GM23338 (cell line): ENCODE data around the gene FBXL17. TPM values are rescaled to one million over a fixed set of nuclear protein-coding genes. Genes with fewer than 3 reads are reported as not detected.

Source experiments
- ATAC-seq: fragments of 200-7000 bp; cut with Tn5 transposase; 3 replicates; pipeline ENCODE4 v1.9.1; 2020
- DNase-seq: peaks from one replicate; pipeline ENCODE4 v3.0.0-alpha.2; 2015; ENCODE audit warnings: low spot score
- H2AFZ ChIP-seq: fragments of 200-600 bp; sonication (generic); 2 replicates; pipeline ENCODE4 v1.8.0; 2016; ENCODE audit warnings: antibody characterized with exemption, mild to moderate bottlenecking, moderate library complexity
- H3F3A ChIP-seq: fragments of 200-600 bp; sonication (generic); replicated peaks from 2 replicates; pipeline ENCODE4 v1.8.0; 2017; ENCODE audit warnings: antibody characterized with exemption, mixed run types, low read depth
- H3K27ac ChIP-seq: fragments of 200-600 bp; sonication (generic); 2 replicates; pipeline ENCODE4 v1.6.1; 2016; ENCODE audit warnings: low read depth
- H3K27me3 ChIP-seq: fragments of 200-600 bp; sonication (generic); 2 replicates; pipeline ENCODE4 v1.8.0; 2016; ENCODE audit warnings: mild to moderate bottlenecking, mixed run types, moderate library complexity; ENCODE audit not compliant: insufficient read depth
- H3K36me3 ChIP-seq: fragments of 200-600 bp; sonication (generic); 2 replicates; pipeline ENCODE4 v1.8.0; 2016; ENCODE audit warnings: mild to moderate bottlenecking; ENCODE audit not compliant: insufficient read depth
- H3K4me1 ChIP-seq: fragments of 200-600 bp; sonication (generic); 2 replicates; pipeline ENCODE4 v1.8.0; 2016; ENCODE audit warnings: mild to moderate bottlenecking, moderate library complexity; ENCODE audit not compliant: insufficient read depth
- H3K4me2 ChIP-seq: fragments of 200-600 bp; sonication (generic); 2 replicates; pipeline ENCODE4 v1.7.1; 2017; ENCODE audit warnings: mixed run types
- H3K4me3 ChIP-seq: fragments of 200-600 bp; sonication (generic); 2 replicates; pipeline ENCODE4 v1.6.1; 2016; ENCODE audit warnings: mixed run types
- H3K79me2 ChIP-seq: fragments of 200-600 bp; sonication (generic); replicated peaks from 2 replicates; pipeline ENCODE4 v1.8.0; 2017; ENCODE audit warnings: mild to moderate bottlenecking; ENCODE audit not compliant: insufficient read depth
- H3K9me2 ChIP-seq: fragments of 200-600 bp; sonication (generic); 2 replicates; pipeline ENCODE4 v1.8.0; 2017; ENCODE audit not compliant: insufficient read depth
- H4K20me1 ChIP-seq: fragments of 200-600 bp; sonication (generic); replicated peaks from 2 replicates; pipeline ENCODE4 v1.8.0; 2017; ENCODE audit warnings: mild to moderate bottlenecking; ENCODE audit not compliant: insufficient read depth
- H3K27ac Mint-ChIP-seq: 2 replicates; pipeline ENCODE4 v1.8.0; 2020; ENCODE audit warnings: inconsistent platforms, mild to moderate bottlenecking, moderate library complexity, mixed read lengths
- H3K27me3 Mint-ChIP-seq: 3 replicates; pipeline ENCODE4 v1.8.0; 2022; ENCODE audit warnings: low read depth, mild to moderate bottlenecking, moderate library complexity, mixed read lengths, inconsistent platforms; ENCODE audit not compliant: insufficient read depth, poor library complexity
- H3K36me3 Mint-ChIP-seq: 3 replicates; pipeline ENCODE4 v1.8.0; 2021; ENCODE audit warnings: low read depth, mild to moderate bottlenecking, inconsistent platforms, moderate library complexity, mixed read lengths
- H3K4me1 Mint-ChIP-seq: 3 replicates; pipeline ENCODE4 v1.8.0; 2020; ENCODE audit warnings: mild to moderate bottlenecking, inconsistent platforms, mixed read lengths
- H3K4me3 Mint-ChIP-seq: 3 replicates; pipeline ENCODE4 v1.8.0; 2021; ENCODE audit warnings: moderate library complexity, mild to moderate bottlenecking, inconsistent platforms, mixed read lengths
- H3K9me3 Mint-ChIP-seq: 3 replicates; pipeline ENCODE4 v1.8.0; 2020; ENCODE audit warnings: moderate library complexity, mild to moderate bottlenecking, inconsistent platforms, mixed read lengths
- CREB1 ChIP-seq: fragments of 250-450 bp; sonication (Bioruptor Pico); IDR thresholded peaks from 2 replicates; pipeline ENCODE4 v1.5.0; 2020; ENCODE audit warnings: low read depth, mild to moderate bottlenecking, moderate library complexity
- CTCF ChIP-seq, 2 experiments: fragments of 200-600 bp in 1 of 2; sonication (generic) in 1 of 2; conservative IDR thresholded peaks; 2 replicates each; pipeline versions ENCODE4 v1.5.1 to v1.6.1; 2016 to 2017; ENCODE audit warnings: antibody characterized with exemption in 2 of 2, low read depth in 2 of 2, mild to moderate bottlenecking in 2 of 2, moderate library complexity in 1 of 2
- EZH2 ChIP-seq: fragments of 200-600 bp; sonication (generic); IDR thresholded peaks from one replicate; pipeline ENCODE4 v1.8.0; 2017; ENCODE audit warnings: antibody characterized with exemption, mild to moderate bottlenecking, low read depth; ENCODE audit not compliant: unreplicated experiment
- EZH2phosphoT487 ChIP-seq: fragments of 200-600 bp; sonication (generic); IDR thresholded peaks from one replicate; pipeline ENCODE4 v1.8.1; 2018; ENCODE audit warnings: antibody characterized with exemption; ENCODE audit not compliant: unreplicated experiment
- POLR2AphosphoS5 ChIP-seq: IDR thresholded peaks from 2 replicates; pipeline ENCODE4 v1.6.1; 2016; ENCODE audit warnings: antibody characterized with exemption, low read depth
- STAT1 ChIP-seq: IDR thresholded peaks from one replicate; pipeline ENCODE4 v1.6.1; 2016; ENCODE audit warnings: antibody characterized with exemption; ENCODE audit not compliant: unreplicated experiment
- ZNF331 ChIP-seq: fragments of 250-450 bp; sonication (Bioruptor Pico); IDR thresholded peaks from 2 replicates; pipeline ENCODE4 v1.5.0; 2020; ENCODE audit warnings: low read depth, mild to moderate bottlenecking, moderate library complexity
- ZNF462 ChIP-seq: fragments of 250-450 bp; sonication (Bioruptor Pico); IDR thresholded peaks from 2 replicates; pipeline ENCODE4 v1.5.0; 2020; ENCODE audit warnings: mild to moderate bottlenecking, moderate library complexity
- polyA plus RNA-seq: library from polyadenylated mRNA; unstranded; fragments of >200 nt; fragmentation: Nextera tagmentation; extraction: Ambion mirVana; gene quantifications from 2 replicates; pipeline ENCODE4 v1.2.1, GENCODE V29; 2016
- total RNA-seq: library from RNA; depleted of rRNA; stranded (reverse); fragments of >200 nt; shearing (Covaris generic); gene quantifications from 2 replicates; pipeline ENCODE4 v1.2.3, GENCODE V29; 2014

FBXL17 gene
- total and polyA plus RNA-seq, 2 experiments from 2014 or later, result 2.0 to 2.7 TPM

- Histone ChIP-seq H3K27ac (no peak overlapping the region), H3K79me2 (no peaks in the 10 kb centered on the region), H3K4me3 (no peak overlapping the region), H3K27me3 (no peaks in the 10 kb centered on the region), H2AFZ (no peak overlapping the region), H3K9me2 (no peaks in the 10 kb centered on the region), H4K20me1 (no peaks in the 10 kb centered on the region), H3K4me2 (no peak overlapping the region), H3K36me3 (no peaks in the 10 kb centered on the region), H3F3A (no peaks in the 10 kb centered on the region), H3K4me1 (peaks cover 23% of the 10 kb centered on the region)
- H3K27ac Mint-ChIP-seq, result 0 out of 2 replicates have a peak overlapping the region, but pooled peaks have one; percentile 8
- DNase-seq, result no peak
- H3K36me3 Mint-ChIP-seq, result no peaks in the 10 kb centered on the region
- ATAC-seq, result no peak
- H3K27me3 Mint-ChIP-seq, result peaks cover 1% of the 10 kb centered on the region
- peaks cover 27% of the 10 kb centered on the region for H3K4me1 Mint-ChIP-seq
- no peak for TF ChIP-seq STAT1
- TF ChIP-seq POLR2AphosphoS5, result no peak
- no peak for TF ChIP-seq ZNF331 (CRISPR knock-in tag)
- TF ChIP-seq CTCF (conservative IDR thresholded peaks at IDR 0.05; ENCODE audit: low read depth in 2 of 2), result no peak
- no peak for TF ChIP-seq ZNF462
- no peak for TF ChIP-seq EZH2phosphoT487
- no peak for TF ChIP-seq CREB1 (CRISPR knock-in tag)
- TF ChIP-seq EZH2, result no peak
- no peak overlapping the region for H3K4me3 Mint-ChIP-seq
- no peaks in the 10 kb centered on the region for H3K9me3 Mint-ChIP-seq
Measured at GRCh38 chr5:108255468-108255867, 126.4 kb downstream of the FBXL17 start.
